ENCODE results near the gene AADACL4. TPM values are rescaled to one million over a fixed set of nuclear protein-coding genes. Genes with fewer than 3 reads are reported as not detected.

AADACL4 gene
- total and polyA plus RNA-seq, 10 donors = 0.04 to 0.32 (median 0.26) TPM; not detected in 6

- intact Hi-C loops (cut with DNase I; ENCODE audit: low total_unique reads) = loop anchor here (10.0 kb wide), 1 partner anchor 211 kb away; no protein-coding TSS in a partner anchor
- no peak for DNase-seq
- Histone ChIP-seq H3K9me3 (no peaks in the 10 kb centered on the region), H3K4me1 (peaks cover 28 to 89% (median 60%) of the 10 kb centered on the region in 6 donors), H3K27ac (peak overlapping the region; percentile 68 to 90 (median 84)), H3K4me3 (peak overlapping the region in 7 of 8 donors; percentile 49 to 87 (median 71)), H3K36me3 (peaks cover 0 to 12% (median 0%) of the 10 kb centered on the region in 6 donors), H3K27me3 (replicated peaks in 1 of 7) (peaks cover 0 to 48% (median 7%) of the 10 kb centered on the region in 7 donors)
- no peak for TF ChIP-seq POLR2A (IDR thresholded peaks at IDR 0.05)
- TF ChIP-seq CTCF (IDR thresholded peaks at IDR 0.05 in 8 of 11, conservative IDR thresholded peaks at IDR 0.05 in 3 of 11) = no peak
- no peak for TF ChIP-seq POLR2AphosphoS5 (IDR thresholded peaks at IDR 0.05)
- WGBS, 5 donors = 32 to 44% (median 35%) methylated on average over 12 of the region's 12 CpGs
Observed at GRCh38 chr1:12615159-12615864, 28.6 kb upstream of the AADACL4 start.

- TF ChIP-seq POLR2AphosphoS5 (IDR thresholded peaks at IDR 0.05) (peak in 2 of 3 donors; percentile 40 to 64), POLR2A (IDR thresholded peaks at IDR 0.05) (no peak), CTCF (IDR thresholded peaks at IDR 0.05 in 8 of 11, conservative IDR thresholded peaks at IDR 0.05 in 3 of 11) (no peak)
- intact Hi-C loops (cut with DNase I; ENCODE audit: low total_unique reads) = loop anchor here (10.0 kb wide), 1 partner anchor 211 kb away; no protein-coding TSS in a partner anchor
- H3K4me1 ChIP-seq = peaks cover 30 to 95% (median 67%) of the 10 kb centered on the region in 6 donors
- peaks cover 0 to 7% (median 0%) of the 10 kb centered on the region in 6 donors for H3K36me3 ChIP-seq
- H3K9me3 ChIP-seq = no peaks in the 10 kb centered on the region
- 22 to 37% (median 27%) methylated on average over 13 to 17 of the region's 17 CpGs for WGBS, 5 donors
- peak overlapping the region; percentile 68 to 90 (median 84) for H3K27ac ChIP-seq
- H3K4me3 ChIP-seq = peak overlapping the region; percentile 49 to 87 (median 66)
- peaks cover 0 to 48% (median 7%) of the 10 kb centered on the region in 7 donors for H3K27me3 ChIP-seq (replicated peaks in 1 of 7)
- peak; percentile 77 for DNase-seq
Observed at GRCh38 chr1:12615865-12616708, 27.8 kb upstream of the AADACL4 start.

GRCh38 chr1:12616709-12617373 is 27.0 kb upstream of the AADACL4 start:
- intact Hi-C loops (cut with DNase I; ENCODE audit: low total_unique reads) = loop anchor here (10.0 kb wide), 1 partner anchor 212 kb away; no protein-coding TSS in a partner anchor
- H3K36me3 ChIP-seq = peaks cover 0 to 1% (median 0%) of the 10 kb centered on the region in 6 donors
- peaks cover 34 to 95% (median 72%) of the 10 kb centered on the region in 6 donors for H3K4me1 ChIP-seq
- DNase-seq = peak; percentile 85
- peak overlapping the region; percentile 49 to 87 (median 66) for H3K4me3 ChIP-seq
- H3K9me3 ChIP-seq = no peaks in the 10 kb centered on the region
- peaks cover 0 to 48% (median 7%) of the 10 kb centered on the region in 7 donors for H3K27me3 ChIP-seq (replicated peaks in 1 of 7)
- TF ChIP-seq POLR2A (IDR thresholded peaks at IDR 0.05) (no peak), POLR2AphosphoS5 (IDR thresholded peaks at IDR 0.05) (peak in 2 of 3 donors; percentile 50 to 60)
- WGBS, 5 donors = 2 to 7% (median 5%) methylated on average over 27 to 53 of the region's 53 CpGs
- H3K27ac ChIP-seq = peak overlapping the region; percentile 68 to 90 (median 84)

- DNase-seq = peak; percentile 41
- no peak for TF ChIP-seq POLR2AphosphoS5 (IDR thresholded peaks at IDR 0.05)
- TF ChIP-seq CTCF (IDR thresholded peaks at IDR 0.05 in 8 of 11, conservative IDR thresholded peaks at IDR 0.05 in 3 of 11) = no peak
- no peak for TF ChIP-seq POLR2A (IDR thresholded peaks at IDR 0.05)
- H3K27ac ChIP-seq = peak overlapping the region; percentile 68 to 90 (median 84)
- intact Hi-C loops (cut with DNase I; ENCODE audit: low total_unique reads) = loop anchor here (10.0 kb wide), 1 partner anchor 213 kb away; no protein-coding TSS in a partner anchor
- H3K36me3 ChIP-seq = no peaks in the 10 kb centered on the region
- H3K4me1 ChIP-seq = peaks cover 34 to 94% (median 72%) of the 10 kb centered on the region in 6 donors
- 0 to 2% (median 0%) methylated on average over 13 of the region's 13 CpGs for WGBS, 5 donors
- H3K4me3 ChIP-seq = peak overlapping the region; percentile 49 to 87 (median 66)
- H3K9me3 ChIP-seq = no peaks in the 10 kb centered on the region
- H3K27me3 ChIP-seq (replicated peaks in 1 of 7) = peaks cover 0 to 48% (median 7%) of the 10 kb centered on the region in 7 donors
Observed at GRCh38 chr1:12617511-12617900, 26.4 kb upstream of the AADACL4 start.

Measured in spleen (tissue), 11 donors.